NCI-H2029 (cell line): ENCODE results near the gene C1orf116.

Source experiments
- DNase-seq: peaks from one replicate; lab custom pipeline; 2025; lab: John Stamatoyannopoulos, UW

C1orf116 gene

DNA sequence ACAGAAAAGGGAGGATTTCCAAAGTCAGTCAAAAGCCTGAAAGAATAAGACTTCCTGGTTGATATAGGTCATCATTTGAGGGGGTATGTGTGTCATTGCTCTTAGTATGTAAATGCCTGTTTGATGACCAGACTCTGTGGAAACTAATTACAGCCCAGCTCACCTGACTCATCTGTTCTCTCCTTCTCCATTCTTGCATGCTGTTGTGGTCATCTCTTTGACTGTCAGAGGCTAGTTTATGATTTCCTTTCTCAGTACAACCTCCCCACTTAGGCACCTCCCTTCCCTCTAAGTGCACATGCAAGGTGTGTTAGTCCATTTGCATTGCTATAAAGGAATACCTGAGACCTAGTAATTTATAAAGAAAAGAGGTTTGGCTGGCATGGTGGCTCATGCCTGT, 2.4 kb upstream of the C1orf116 start:
- DNase-seq = no peak

DNA sequence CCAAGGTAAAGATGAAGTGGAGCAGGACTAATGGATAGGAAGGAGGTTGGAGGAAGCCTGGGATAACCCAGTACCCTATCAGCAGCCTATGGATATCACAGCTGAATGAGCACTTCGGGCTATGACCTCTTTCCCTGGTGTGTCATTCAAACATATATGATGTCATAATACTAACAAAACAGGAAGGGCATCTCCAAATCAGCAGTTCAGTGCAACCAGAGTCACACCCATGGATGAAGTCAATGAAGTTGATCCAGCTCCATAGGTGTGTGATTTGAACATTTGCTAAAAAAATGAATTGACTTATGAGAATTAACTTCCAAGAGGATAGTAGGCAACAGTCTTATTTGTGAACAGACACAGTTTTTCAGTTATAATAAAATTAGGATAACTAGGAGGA, 1.7 kb upstream of the C1orf116 start:
- no peak for DNase-seq

DNA sequence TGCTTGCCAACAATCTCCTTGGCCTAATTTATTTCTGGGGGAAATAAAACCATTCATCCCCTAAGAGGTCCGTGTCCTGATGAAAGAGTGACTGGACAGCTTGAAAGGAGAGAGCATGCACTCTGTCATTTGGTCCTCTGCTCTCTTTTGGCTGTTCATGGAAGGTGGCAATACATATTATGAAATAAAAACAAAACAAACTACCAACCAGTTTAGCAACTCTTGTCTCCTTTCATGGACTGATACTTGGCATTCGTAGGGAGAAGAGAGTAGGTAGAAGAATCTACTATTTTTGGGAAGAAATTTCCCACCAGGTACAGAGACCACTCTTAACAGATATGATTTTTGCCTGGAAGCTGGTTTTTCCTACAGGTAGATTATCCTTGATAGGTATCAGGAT, 746 bp upstream of the C1orf116 start:
- DNase-seq = no peak

DNA sequence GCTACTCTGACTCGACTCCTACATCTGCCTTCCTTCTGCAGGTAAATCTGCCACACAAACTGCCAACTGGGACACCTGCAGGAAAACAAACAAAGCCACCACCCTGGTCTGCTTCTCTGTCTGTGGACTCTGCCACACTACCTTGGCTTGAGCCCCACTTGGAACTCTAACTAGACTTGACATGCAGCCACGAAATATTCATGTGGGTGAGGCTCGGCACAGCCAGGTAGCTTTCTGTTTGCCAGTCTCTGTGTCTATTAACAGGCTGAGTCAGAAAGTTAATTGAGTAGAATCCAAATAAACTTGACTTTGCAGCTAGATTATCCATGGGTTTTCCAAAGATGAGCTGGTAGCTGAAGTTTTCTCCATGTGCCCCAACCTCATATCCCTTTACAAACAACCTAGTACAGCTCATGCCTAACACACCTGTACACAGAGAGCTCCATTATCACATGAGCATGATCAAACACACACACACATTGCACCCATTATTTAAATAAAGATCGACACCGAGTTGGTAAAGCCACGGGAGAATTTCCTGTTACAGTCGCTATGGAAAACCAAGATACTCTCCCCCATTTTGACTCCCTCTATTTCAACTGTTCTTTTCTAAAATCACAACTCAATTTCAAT, 808 bp downstream of the C1orf116 start:
- peak; percentile 43 for DNase-seq

DNA sequence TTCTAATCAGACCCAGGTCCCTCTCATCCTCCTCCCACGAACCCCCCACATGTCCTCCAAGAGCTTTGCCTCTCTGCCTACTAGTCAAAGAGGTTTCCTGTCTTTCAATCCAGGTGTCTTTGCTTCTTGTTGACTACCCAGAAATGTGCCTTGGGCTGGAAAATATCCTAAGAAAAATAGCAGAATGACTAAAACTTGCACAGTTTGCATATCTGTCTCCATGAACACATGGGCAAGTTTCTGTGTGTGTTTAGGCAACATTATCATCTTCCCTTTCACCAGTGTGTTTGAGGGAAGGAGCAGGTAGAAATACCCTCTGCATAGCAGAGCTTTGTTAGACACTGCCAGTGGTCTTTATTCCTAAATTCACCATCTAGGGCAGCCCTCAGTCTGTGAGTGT, 1.5 kb downstream of the C1orf116 start:
- DNase-seq = no peak

DNA sequence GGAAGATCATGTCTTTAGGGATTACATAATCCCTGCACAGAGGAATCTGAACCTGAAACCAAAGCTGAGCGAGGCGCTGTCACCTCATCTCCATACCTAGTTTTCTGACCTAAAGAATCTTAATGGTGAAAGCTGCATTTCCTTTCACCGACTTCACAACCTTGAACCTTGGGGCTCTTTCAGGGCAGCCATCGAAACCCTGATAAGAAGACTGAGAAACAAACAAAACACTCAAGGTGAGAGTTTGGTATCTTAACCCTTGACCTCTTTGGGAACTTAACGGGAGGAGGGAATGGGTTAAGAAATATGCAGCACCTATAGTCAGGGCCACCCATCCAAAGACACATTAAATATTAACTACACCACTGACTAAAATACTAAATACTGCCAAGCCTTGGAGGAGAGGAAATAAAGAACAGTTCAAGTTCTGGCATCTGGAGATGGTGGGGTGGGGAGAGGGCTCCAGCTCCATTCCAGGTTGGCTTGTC, 2.0 kb downstream of the C1orf116 start:
- DNase-seq = no peak

DNA sequence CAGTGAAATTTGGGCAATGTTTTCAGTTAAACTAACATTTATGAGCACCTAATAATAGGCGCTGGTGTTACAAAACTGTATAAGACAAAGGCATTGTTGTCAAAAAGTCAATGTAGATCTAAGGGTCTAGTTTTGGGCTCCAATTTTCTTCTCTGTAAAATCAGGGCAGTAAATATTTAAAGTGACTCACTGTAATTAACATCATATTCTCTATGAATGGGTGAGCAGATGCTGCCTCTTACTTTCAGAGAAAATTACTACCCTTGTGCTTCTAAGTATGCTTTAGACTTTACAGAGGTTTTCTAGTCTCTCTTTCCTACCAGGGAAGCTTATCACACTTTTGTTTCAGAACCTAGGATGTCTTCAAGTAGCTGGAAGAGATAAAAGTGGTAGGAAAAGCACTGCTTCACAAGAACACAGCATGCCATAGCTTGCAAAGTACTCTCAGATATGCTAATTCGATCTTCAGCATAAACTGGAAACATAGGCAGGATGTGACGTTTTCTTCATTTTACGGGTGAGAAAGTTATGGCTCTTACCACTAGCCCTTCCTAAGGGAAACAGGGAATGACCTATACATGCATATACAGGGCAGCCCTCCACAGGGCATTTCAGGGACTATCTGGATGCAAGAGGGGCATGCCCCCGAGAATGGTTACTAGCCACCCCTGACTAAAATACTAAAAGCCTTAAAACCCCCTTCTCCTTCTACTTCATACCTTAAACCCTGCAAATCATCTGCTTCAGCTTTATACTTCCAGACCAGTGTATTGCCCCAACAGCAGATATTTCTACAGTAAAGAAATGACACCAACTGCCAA, 2.6 kb downstream of the C1orf116 start:
- no peak for DNase-seq

DNA sequence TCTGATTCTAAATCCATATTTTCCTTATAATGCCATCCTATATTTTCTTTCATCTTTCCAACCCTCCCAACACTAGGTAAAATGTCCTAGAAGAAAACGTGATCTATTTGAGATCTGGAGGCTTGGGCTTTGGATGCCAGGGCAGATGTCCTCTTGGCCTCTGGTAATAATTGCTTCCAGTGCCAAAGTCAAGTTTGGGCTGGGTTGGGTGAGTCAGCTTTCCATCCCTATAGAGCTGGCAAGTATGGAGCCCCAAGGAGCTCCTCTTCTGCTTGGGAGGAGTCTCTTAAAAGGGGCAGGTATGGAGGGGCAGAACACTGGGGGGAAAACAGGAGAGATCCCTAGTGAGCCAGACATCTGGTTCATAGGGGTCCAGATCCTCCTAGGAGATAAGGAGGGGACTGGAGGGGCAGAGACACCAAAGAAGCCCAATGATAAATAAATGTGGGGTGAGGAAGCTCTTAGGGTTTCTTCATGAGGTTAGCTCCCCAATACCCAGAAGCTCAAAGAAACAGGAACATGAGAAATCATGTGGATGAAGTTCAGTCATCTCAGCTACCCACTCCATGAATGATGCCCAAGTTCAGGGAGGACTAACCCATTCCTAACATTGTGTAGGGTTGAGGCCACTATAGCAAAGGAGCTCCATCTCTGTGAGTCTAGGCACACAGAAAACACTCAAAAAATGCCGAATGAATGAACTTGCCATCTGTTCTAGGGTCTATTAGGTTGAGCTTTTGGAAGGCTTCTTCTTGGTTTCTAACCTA, 3.5 kb downstream of the C1orf116 start:
- no peak for DNase-seq

DNA sequence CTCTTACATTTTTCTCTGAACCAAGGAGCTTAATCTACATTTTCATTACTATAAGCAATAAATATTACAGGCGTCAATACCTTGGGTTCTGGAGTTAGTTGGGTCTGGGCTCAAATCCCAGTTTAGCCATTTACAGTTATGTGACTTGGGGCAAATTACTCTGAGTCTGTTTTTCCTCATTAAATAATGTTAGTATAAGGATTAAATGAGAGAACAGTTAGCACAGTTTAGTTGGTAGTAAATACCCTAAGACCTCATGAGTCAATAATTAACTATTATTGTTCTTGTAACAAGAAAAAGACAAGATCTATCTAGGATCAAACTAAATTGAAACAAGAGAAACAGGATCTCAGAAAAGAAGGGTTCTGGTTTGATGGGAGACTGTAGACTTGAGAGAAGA, 4.6 kb downstream of the C1orf116 start:
- DNase-seq = no peak

DNA sequence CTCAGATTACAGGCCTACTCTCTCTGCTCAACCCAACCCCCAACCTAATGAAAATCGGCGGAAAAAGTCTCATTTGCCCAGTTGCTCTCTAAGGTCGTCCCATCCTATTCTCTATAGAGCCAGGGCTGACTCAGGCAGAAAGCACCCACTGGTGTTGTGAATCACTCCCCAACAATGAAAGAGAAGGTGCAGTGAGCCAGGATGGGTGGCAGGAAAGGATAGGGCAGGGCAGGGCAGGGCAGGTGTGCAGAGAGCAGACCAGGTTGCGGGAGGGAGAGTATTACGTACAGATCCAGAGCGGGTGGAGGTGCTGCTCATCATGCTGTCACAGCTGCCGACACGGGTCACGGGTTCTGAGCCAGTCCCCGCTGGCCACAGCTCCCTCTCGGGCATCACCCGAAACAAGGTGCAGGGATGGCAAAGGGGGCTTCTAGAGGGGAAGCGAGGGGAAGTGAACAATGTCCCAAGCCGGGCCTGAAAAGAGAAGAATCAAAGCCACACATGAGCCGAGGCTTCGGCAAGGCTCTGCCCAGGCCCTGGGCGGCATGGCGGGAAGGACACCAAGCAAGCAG, 5.3 kb downstream of the C1orf116 start:
- DNase-seq = no peak

DNA sequence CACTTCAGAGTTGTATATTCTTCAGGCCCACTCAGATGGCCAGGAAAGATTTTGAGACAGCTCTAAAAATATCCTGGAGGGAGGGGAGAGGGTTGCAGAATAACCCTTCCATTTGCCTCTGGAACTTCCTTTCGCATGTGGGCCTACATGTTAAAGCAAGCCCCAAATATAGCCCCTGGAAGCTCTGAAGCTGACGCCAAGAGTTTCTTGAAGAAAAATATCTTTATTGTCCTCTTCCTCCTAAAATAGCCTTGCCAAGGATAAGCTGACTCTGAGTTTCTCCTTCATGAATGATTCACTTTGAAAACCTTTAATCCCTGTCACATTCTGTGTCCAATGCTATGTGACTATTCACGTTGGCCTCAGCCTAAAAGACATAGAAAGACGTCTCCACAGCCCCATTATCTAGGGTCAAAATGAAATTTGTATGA, 6.4 kb downstream of the C1orf116 start:
- DNase-seq = no peak

DNA sequence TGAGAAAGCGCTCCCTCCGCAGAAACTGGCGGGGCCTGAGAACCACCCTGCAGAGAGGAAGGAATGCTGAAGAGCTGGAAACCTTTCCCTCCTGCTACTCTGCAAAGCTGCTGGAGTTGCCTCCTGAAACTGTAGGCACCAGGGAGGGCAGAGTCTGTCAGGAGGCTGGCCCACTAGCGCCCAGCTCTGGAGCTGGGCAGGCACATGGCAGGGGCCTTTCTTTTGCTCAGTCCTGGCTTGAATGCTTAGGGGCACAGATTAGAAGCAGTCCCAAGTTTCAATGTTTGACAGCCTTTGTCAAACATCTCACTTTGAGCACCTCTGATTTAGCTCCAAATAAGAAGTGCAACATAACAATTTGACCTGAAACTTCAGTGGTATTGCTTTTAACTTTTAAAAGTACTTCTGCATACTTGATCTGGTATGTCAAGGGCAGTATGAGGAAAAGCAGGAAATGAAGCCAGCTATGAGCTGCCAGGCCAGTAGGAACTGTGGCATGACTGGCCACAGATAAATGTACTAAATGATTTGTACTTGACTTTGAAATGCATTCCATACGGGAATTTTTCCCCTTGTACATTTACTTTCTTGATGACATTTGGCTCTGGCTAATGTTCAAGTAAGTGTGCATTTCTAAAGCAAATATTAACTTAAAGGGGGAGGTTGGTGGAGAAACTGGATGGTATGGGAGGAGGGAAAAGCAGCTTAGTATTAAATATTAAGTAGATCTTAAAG, 7.2 kb downstream of the C1orf116 start:
- DNase-seq = no peak

DNA sequence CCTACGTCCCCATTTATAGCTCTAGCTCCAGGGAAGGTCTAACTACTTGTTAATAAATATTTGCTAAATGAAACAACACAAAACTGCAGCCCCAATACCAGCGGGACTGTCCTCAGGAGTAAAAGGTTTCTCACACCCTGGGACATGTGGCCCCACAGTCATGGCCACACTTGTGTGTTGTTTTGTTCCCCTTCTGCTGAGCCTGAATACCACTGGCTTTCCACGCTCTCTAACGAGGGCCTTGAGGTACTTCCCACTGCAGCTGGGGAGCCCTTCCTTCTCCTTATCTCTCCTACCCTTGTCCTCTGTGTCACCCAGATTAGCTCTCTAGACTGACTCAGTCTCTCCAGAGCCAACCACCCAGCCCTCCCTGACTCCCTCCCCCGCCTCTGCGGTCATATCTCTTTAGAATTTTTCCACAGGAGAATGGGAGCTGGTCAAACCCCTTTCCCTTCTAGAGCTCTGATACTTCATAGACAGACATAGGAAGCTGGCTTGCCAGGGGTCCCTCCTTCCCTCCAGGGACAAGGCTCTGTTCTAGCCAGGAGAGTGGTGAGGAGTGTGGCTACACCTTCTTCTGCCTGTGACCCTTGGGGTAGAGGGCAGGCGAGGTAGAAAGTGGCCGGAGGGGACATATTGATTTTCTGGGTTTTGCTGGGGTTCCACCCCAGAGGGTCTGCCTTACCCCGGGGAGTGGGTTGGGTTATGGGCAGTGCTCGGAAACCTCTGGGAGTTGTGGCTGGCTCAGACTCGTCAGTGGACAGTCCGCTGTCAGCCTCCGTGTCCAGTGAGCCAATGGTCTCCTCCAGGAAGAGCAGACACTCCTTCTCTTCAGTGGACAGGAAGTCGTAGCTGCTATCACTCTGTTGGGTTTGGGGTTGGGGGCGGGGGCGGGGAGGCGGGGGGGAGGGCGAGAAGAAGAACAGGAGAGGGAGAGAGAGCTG, 8.1 kb downstream of the C1orf116 start:
- DNase-seq = no peak

DNA sequence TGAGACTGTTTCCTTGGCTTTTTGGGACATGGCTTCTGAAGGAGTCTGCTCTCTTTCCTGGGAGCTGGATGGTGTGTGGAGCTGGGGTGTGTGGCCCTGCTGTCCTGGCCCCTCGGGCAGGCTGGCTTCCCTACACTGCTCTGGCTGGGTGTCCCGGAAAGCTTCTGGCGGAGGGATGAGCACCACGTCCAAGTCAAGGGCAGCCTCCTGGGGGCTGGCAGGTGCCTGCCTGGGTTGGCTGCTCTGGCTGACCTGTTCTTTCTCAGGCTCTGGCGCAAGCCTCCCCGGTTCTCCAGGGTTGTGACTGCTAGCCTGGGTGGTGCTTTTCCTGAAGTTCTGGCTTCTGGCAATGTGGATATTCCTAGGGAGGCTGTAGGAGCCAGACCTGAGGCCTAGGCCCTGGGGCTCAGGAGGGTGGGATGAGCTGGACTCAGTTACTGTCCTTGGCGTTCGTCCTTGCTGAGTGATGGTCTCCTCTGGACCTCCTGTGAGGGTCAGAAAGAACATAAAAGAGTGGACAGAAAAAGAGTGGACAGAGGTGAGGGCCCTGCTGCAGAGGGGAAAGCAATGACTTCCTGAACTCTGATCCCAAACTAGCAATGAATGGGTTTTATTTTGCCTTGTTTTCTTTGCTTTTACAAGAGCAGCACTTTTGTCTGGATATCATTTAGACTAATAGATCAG, 9.4 kb downstream of the C1orf116 start:
- no peak for DNase-seq

DNA sequence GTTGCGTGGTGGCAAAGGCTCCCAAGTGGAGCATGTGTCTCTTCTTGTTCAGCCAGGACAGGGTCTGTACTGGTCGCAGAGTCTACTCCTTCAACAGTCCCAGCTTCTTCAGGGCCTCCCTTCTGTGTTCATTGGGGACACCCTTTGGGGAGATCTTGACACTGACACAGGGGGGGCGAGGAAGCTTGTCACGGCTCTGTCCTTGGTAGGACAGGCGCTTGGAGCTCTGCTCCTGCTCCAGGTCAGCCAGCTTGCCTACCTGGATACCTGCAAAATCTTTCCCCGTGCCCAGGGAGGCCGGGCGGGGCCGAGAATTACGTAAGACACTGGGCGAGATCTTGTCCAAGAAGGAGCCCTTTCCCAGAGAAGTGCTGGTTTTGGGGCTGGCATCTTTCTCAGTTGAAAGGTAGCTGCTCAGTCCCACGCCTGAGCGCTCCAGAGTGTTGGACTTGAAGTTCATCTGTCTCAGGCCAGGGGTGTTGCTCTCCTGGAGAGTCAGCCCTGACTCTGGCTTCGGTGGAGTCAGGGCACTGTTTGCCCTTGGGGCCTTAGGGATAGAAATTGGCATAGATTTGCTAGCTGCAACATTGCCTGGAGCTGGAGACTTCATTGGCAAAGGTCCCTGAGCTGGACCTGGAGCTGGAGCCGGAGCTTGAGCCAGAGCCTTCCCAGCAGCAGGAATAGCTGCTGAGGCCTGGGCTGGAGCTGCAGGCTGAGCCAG, 10.5 kb downstream of the C1orf116 start:
- DNase-seq = no peak

DNA sequence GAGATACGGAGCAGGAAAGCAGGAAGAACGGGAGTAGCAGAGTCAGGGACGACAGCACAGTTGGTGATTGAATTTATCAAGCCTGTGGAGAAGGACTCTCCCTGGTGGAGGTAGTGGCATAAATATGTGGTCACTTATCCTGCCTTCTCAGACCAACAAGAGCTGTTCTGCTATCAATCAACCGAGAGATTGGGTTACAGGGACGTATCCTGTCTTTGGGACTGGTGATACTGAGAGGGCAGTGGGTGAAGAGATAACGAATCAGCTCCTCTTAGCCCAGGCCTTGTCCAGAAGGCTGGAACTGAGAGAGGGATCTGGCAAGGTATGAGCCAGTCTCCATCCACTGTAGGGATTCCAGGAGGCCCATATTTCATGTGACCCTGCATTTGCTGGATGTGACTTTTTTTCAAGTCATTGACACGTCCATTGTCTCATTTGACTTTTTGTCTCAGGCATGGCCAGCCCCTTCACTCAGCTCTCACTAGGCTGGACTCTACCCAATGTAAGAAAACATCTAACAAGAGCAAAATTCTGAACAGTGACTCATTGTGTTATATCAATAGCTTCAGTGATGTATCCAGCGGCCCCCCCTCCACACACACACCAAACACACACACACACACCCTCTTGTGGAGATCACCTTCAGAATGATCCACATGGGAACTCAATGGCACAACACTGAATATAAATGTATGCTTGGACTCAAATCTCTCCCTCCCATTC, 11.3 kb downstream of the C1orf116 start:
- DNase-seq = no peak

DNA sequence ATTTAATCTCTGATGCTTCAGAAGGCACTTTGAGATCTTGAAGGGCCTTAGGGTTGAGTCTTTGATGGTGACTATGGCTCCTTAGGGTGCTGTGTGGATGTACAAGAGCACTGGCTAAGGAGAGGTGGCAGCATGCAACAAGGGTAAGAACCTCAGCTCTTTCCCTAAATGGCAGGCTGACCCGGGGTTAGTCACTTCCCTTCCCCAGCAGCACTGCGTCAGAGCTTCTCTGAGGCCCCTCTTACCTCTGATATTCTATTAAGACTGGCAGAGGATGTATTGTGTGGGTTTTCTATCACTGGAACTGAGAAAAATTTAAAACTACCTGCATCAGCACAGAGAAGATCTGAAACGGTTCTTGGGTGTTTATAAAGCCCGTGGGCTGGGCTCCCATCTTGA, 11.8 kb downstream of the C1orf116 start:
- no peak for DNase-seq

DNA sequence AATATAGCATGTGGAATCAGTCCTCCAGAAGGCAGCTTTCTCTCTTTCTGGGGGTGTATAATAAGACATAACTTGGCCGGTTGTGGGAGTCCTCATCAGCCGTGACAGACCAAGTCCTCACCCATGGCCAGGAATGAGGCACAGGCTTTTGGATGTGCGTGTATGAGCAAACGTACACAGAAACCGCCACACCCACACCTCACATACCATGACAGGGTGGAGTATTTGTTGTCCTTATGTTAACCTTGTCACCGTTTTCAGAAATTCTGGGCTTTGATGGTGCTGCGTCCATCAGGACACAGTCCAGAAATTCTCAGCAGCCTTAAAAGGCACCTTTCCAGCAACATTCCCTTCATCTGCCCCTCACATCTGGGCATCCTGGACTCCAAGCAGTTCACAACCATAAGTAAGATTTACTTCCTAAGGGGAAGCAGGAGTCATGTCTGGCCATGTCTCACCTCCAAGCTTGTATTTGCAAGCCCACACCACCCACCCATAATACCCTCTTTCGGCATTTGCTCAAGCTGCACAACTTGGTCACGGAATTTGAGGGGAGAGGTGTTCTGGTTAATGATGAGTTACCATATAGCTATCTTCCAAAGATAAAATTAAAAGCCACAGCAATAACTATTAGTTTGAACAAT, 12.4 kb downstream of the C1orf116 start:
- DNase-seq = no peak
